ENCODE results near the gene TMOD4. TPM values are rescaled to one million over a fixed set of nuclear protein-coding genes. Genes with fewer than 3 reads are reported as not detected.

Gene TMOD4
- total RNA-seq, 1 experiment from 2014 or later = 0.79 TPM

DNA sequence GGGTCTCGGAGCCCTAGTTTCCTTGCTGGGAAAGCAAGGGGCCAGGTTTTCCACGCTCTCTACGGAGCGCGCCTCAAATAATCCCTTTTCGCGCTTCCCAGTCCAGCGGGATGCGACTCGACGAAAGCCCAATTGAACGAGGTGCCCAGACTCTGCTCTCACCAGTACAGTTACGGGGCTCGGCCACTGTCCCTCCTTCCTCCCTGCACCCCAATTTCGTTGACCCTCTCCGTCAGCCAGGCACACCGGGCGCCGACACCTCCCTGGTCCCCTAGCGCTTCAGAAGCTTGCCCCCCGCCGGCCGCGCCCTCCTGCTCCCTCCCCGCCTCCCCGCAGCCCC, 29.7 kb downstream of the TMOD4 start:
- no peaks in the 10 kb centered on the region for H3K9me3 Mint-ChIP-seq
- peaks cover 38% of the 10 kb centered on the region for H3K4me1 Mint-ChIP-seq
- 0 out of 2 replicates have a peak, but pooled peaks have one; percentile 13 for TF ChIP-seq MYBL2 (CRISPR knock-in tag; IDR thresholded peaks at IDR 0.05)
- TF ChIP-seq, protein P1, sequence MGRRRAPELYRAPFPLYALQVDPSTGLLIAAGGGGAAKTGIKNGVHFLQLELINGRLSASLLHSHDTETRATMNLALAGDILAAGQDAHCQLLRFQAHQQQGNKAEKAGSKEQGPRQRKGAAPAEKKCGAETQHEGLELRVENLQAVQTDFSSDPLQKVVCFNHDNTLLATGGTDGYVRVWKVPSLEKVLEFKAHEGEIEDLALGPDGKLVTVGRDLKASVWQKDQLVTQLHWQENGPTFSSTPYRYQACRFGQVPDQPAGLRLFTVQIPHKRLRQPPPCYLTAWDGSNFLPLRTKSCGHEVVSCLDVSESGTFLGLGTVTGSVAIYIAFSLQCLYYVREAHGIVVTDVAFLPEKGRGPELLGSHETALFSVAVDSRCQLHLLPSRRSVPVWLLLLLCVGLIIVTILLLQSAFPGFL (CRISPR knock-in tag; IDR thresholded peaks at IDR 0.05; ENCODE audit: borderline replicate concordance) = no peak
- TF ChIP-seq TEAD4 (CRISPR knock-in tag; IDR thresholded peaks at IDR 0.05) = 0 out of 2 replicates have a peak, but pooled peaks have one; percentile 36
- TF ChIP-seq, protein P2, sequence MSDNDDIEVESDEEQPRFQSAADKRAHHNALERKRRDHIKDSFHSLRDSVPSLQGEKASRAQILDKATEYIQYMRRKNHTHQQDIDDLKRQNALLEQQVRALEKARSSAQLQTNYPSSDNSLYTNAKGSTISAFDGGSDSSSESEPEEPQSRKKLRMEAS (CRISPR knock-in tag; IDR thresholded peaks at IDR 0.05) = peak; percentile 51
- DNase-seq (ENCODE audit: low spot score) (no peak), ATAC-seq (no peak)
- H3K27ac Mint-ChIP-seq = no peak overlapping the region
- CTCF ChIA-PET = interaction anchor here (4.5 kb wide), 1 partner anchor 45 kb away, joined by 63 read pairs; no protein-coding TSS in a partner anchor
- POLR2A ChIA-PET = interaction anchor here (2.5 kb wide), 1 partner anchor 15 kb away, joined by 11 read pairs; no protein-coding TSS in a partner anchor
- no peaks in the 10 kb centered on the region for H3K36me3 Mint-ChIP-seq
- H3K4me3 Mint-ChIP-seq = peak overlapping the region; percentile 93
- peaks cover 44% of the 10 kb centered on the region for H3K27me3 Mint-ChIP-seq (ENCODE audit: low read depth)

DNA sequence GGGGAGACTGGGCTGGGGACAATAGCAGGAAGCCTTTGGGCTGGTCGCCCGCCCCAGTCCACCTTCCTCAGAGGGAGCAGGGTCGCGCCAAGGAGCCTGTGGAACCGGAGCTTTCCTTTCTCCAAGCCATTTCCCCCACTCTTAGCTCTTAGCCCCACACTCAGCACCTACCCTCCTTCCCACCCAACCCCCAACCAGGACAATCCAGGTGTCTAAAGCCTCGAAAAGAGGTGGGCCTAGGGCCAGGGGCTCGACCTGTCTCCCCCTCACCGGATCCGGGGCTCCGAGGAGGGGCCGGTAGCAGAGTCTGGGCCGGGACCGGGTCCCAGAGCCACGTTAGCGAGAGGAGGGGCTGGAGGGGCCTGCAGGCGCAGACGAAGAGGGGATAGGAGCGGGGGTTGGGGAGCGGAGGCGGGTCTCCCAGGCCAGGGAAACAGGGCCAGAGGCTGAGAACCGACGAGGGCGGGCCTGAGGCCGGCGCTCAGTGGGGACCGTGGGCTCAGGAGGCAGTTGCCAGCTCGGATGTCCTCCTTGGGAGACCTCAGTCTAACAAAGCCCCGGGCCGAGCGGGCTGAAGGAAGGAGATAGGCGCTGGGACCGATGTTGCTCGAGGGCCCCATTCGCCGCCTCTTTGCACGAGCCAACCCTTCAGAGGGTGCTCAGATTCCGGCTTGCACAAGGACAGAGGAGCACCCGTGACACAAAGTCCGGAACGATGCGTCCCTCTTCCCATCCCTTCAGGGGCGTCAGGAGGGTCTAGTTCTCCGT, 30.3 kb downstream of the TMOD4 start:
- Mint-ChIP-seq H3K27ac (no peak overlapping the region), H3K4me1 (peaks cover 38% of the 10 kb centered on the region), H3K36me3 (no peaks in the 10 kb centered on the region), H3K4me3 (peak overlapping the region; percentile 93), H3K9me3 (no peaks in the 10 kb centered on the region), H3K27me3 (ENCODE audit: low read depth) (peaks cover 44% of the 10 kb centered on the region)
- peak; percentile 48 for DNase-seq (ENCODE audit: low spot score)
- TF ChIP-seq, protein P3, sequence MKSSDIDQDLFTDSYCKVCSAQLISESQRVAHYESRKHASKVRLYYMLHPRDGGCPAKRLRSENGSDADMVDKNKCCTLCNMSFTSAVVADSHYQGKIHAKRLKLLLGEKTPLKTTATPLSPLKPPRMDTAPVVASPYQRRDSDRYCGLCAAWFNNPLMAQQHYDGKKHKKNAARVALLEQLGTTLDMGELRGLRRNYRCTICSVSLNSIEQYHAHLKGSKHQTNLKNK (CRISPR knock-in tag; IDR thresholded peaks at IDR 0.05) = no peak
- TF ChIP-seq, protein P4, sequence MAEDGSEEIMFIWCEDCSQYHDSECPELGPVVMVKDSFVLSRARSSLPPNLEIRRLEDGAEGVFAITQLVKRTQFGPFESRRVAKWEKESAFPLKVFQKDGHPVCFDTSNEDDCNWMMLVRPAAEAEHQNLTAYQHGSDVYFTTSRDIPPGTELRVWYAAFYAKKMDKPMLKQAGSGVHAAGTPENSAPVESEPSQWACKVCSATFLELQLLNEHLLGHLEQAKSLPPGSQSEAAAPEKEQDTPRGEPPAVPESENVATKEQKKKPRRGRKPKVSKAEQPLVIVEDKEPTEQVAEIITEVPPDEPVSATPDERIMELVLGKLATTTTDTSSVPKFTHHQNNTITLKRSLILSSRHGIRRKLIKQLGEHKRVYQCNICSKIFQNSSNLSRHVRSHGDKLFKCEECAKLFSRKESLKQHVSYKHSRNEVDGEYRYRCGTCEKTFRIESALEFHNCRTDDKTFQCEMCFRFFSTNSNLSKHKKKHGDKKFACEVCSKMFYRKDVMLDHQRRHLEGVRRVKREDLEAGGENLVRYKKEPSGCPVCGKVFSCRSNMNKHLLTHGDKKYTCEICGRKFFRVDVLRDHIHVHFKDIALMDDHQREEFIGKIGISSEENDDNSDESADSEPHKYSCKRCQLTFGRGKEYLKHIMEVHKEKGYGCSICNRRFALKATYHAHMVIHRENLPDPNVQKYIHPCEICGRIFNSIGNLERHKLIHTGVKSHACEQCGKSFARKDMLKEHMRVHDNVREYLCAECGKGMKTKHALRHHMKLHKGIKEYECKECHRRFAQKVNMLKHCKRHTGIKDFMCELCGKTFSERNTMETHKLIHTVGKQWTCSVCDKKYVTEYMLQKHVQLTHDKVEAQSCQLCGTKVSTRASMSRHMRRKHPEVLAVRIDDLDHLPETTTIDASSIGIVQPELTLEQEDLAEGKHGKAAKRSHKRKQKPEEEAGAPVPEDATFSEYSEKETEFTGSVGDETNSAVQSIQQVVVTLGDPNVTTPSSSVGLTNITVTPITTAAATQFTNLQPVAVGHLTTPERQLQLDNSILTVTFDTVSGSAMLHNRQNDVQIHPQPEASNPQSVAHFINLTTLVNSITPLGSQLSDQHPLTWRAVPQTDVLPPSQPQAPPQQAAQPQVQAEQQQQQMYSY (CRISPR knock-in tag; IDR thresholded peaks at IDR 0.05) = peak; percentile 60
- CTCF ChIA-PET = interaction anchor here (2.7 to 4.5 kb wide), 6 partner anchors 10 to 98 kb away, joined by 10 to 63 read pairs (median 25); partner anchors contain the start of genes C1orf56, GABPB2 and TNFAIP8L2
- POLR2A ChIA-PET = interaction anchor here (1.3 to 2.5 kb wide), 3 partner anchors 14 to 136 kb away, joined by 3 to 11 read pairs (median 3); partner anchors contain the start of gene ZNF687
- peak; percentile 11 for ATAC-seq

DNA sequence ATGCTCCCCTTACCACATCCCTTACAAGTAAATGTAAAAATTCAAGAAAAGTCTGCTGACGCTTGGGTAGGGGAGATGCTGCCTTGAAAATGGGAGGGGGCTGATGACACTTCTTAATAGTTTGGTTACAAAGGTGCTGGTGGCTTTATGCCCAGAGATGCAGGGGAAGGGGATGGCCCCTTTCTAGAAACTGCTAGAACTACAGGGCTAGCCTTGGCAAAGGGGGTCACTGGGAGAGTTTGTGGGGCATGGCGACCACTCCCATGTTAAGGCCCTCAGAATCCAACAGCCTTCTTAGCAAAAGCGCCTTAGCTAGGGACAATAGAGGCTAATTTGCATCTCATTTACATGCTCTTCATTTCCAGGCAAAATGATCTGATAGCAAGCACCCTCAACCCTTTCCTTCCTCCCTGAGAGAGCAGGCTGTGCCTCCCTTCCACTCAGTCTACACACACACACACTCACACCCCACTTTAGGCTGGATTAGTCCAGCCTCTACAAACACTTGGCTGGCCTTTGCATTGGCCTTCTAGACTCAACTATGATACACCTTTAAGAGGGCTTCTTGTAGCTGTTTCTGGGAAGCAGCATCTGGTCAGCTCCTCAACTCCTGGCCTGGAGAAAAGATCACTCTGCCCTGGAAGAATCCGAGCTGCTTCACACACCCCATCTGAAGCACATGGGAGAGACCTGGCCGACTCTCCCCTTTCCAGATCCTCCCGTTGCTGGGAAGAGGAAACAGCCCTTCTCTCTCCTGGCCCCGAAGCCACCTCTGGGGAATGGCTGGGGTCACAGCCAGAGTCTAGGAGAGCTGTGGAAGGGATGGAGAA, 31.1 kb downstream of the TMOD4 start:
- DNase-seq (ENCODE audit: low spot score) (no peak), ATAC-seq (peak; percentile 2; the same call in 1 of the 2 replicates)
- no peak overlapping the region for H3K27ac Mint-ChIP-seq
- ChIA-PET CTCF (interaction anchor here (1.0 to 4.5 kb wide), 7 partner anchors 10 to 97 kb away, joined by 3 to 63 read pairs (median 24); partner anchors contain the start of genes C1orf56, GABPB2 and TNFAIP8L2), POLR2A (interaction anchor here (0.7 to 2.5 kb wide), 5 partner anchors 9 to 137 kb away, joined by 3 to 11 read pairs (median 3); partner anchors contain the start of gene ZNF687)
- no peaks in the 10 kb centered on the region for H3K9me3 Mint-ChIP-seq
- H3K4me3 Mint-ChIP-seq = peak overlapping the region; percentile 93
- no peaks in the 10 kb centered on the region for H3K36me3 Mint-ChIP-seq
- H3K4me1 Mint-ChIP-seq = peaks cover 38% of the 10 kb centered on the region
- H3K27me3 Mint-ChIP-seq (ENCODE audit: low read depth) = peaks cover 42% of the 10 kb centered on the region
- TF ChIP-seq SMAD4 (CRISPR knock-in tag; IDR thresholded peaks at IDR 0.05) (no peak), TEAD1 (CRISPR knock-in tag; IDR thresholded peaks at IDR 0.05) (no peak), OVOL2 (CRISPR knock-in tag; IDR thresholded peaks at IDR 0.05; ENCODE audit: borderline replicate concordance) (no peak), MYBL2 (CRISPR knock-in tag; IDR thresholded peaks at IDR 0.05) (no peak), ZNF263 (CRISPR knock-in tag; IDR thresholded peaks at IDR 0.05; ENCODE audit: low read depth) (no peak), ZNF671 (CRISPR knock-in tag; IDR thresholded peaks at IDR 0.05) (no peak)
- TF ChIP-seq, protein P1 (CRISPR knock-in tag; IDR thresholded peaks at IDR 0.05; ENCODE audit: borderline replicate concordance) = no peak
- TF ChIP-seq, protein P5, sequence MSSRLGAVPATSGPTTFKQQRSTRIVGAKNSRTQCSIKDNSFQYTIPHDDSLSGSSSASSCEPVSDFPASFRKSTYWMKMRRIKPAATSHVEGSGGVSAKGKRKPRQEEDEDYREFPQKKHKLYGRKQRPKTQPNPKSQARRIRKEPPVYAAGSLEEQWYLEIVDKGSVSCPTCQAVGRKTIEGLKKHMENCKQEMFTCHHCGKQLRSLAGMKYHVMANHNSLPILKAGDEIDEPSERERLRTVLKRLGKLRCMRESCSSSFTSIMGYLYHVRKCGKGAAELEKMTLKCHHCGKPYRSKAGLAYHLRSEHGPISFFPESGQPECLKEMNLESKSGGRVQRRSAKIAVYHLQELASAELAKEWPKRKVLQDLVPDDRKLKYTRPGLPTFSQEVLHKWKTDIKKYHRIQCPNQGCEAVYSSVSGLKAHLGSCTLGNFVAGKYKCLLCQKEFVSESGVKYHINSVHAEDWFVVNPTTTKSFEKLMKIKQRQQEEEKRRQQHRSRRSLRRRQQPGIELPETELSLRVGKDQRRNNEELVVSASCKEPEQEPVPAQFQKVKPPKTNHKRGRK (CRISPR knock-in tag; IDR thresholded peaks at IDR 0.05; ENCODE audit: borderline replicate concordance) = no peak
- TF ChIP-seq, protein P6, sequence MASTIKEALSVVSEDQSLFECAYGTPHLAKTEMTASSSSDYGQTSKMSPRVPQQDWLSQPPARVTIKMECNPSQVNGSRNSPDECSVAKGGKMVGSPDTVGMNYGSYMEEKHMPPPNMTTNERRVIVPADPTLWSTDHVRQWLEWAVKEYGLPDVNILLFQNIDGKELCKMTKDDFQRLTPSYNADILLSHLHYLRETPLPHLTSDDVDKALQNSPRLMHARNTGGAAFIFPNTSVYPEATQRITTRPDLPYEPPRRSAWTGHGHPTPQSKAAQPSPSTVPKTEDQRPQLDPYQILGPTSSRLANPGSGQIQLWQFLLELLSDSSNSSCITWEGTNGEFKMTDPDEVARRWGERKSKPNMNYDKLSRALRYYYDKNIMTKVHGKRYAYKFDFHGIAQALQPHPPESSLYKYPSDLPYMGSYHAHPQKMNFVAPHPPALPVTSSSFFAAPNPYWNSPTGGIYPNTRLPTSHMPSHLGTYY (CRISPR knock-in tag; IDR thresholded peaks at IDR 0.05) = no peak
- TF ChIP-seq, protein P7, sequence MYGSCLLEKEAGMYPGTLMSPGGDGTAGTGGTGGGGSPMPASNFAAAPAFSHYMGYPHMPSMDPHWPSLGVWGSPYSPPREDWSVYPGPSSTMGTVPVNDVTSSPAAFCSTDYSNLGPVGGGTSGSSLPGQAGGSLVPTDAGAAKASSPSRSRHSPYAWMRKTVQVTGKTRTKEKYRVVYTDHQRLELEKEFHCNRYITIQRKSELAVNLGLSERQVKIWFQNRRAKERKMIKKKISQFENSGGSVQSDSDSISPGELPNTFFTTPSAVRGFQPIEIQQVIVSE (CRISPR knock-in tag; IDR thresholded peaks at IDR 0.05; ENCODE audit: borderline replicate concordance) = no peak
